HL-60 (cell line): ENCODE measurements around the gene GFI1B.
"Not testable (repeated sequence)": the region's sequence is repeated elsewhere in the genome, so short reads cannot be mapped to it uniquely, and the experiment has no call there.

Experiments used
- CTCF ChIP-seq: IDR thresholded peaks from one replicate; pipeline ENCODE4 v1.5.1; 2011; ENCODE audit warnings: low read length, control low read depth, inconsistent platforms; ENCODE audit not compliant: insufficient read depth
- GABPA ChIP-seq: IDR thresholded peaks from 2 replicates; pipeline ENCODE4 v1.6.1; 2012; ENCODE audit warnings: low read depth
- POLR2AphosphoS5 ChIP-seq: IDR thresholded peaks from 2 replicates; pipeline ENCODE4 v1.6.1; 2012; ENCODE audit warnings: low read depth
- REST ChIP-seq: IDR thresholded peaks from 2 replicates; pipeline ENCODE4 v1.6.1; 2012; ENCODE audit warnings: low read depth; ENCODE audit not compliant: insufficient replicate concordance

DNA sequence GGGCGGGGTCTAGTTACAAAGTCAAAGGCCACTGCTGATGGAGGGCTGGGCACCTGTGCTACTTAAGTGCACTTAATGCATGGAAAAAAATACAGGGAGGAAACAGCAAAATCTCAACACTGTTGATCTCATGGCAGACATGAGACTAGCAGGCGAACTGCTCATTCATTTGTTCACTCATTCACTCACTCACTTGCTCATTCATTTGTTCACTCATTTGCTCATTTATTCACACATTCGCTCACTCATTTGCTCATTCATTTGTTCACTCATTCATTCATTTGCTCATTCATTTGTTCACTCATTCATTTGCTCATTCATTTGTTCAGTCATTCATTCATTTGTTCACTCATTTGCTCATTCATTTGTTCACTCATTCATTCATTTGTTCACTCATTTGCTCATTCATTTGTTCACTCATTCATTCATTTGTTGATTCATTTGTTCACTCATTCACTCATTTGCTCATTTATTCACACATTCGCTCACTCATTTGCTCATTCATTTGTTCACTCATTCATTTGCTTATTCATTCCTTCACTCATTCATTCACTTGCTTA, 11.6 kb downstream of the GFI1B start:
- not testable (repeated sequence) for TF ChIP-seq CTCF, POLR2AphosphoS5, GABPA, REST
